GM19351 (cell line): ENCODE measurements around the gene MINDY3.
"Not testable (repeated sequence)": the region's sequence is repeated elsewhere in the genome, so short reads cannot be mapped to it uniquely, and the experiment has no call there.

Source experiments
- ATAC-seq: cut with Tn5 transposase; IDR thresholded peaks from one replicate; pipeline ENCODE4 v1.9.1; 2021; ENCODE audit warnings: mild to moderate bottlenecking, moderate library complexity; ENCODE audit not compliant: unreplicated experiment

MINDY3 gene

DNA sequence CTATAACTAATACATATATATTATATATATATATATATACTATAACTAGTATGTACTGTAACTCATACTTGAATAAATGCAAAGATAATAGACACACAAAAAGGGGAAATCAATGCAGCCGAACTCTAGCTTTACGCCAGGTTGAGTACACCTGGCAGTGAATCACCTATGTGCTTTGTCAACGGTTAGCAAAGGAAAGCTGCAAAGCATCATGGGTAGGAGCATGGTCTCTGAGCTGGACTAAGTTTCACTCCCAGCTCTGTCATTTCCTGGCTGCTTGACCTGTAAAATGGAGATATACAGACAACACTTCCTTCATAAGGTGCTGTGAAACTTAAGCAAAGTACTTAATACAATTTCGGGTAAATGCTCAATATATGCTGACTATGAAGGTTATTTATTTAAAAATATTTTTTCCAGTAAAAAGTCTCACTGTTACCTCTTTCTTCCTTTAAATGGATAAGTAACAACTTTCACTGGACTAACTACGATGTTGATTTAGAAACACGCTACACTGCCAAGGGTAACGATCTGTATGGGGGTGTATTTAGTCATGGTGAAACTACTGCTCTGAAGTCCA is 78.8 kb downstream of the MINDY3 start:
- no peak for ATAC-seq

GRCh38 chr10:15780353-15781135 is 79.8 kb downstream of the MINDY3 start:
- ATAC-seq: no peak

DNA sequence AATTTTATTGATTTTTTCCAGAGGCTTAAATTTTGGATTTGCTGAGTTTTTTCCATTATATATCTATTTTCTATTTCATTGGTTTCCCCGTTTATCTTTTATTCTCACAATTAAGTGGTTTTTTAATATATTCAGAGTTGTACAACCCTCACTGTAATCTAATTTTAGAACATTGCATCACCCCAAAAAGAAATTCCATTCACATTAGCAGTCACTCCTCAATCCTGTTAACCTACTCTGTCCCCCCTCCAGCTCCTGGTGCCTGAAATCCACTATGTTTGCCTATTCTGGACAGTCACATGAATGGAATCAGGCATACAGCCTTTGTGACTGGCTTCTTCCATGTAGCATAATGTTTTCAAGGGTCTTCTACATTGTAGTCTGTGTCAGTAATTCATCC is 84.8 kb downstream of the MINDY3 start:
- no peak for ATAC-seq

DNA sequence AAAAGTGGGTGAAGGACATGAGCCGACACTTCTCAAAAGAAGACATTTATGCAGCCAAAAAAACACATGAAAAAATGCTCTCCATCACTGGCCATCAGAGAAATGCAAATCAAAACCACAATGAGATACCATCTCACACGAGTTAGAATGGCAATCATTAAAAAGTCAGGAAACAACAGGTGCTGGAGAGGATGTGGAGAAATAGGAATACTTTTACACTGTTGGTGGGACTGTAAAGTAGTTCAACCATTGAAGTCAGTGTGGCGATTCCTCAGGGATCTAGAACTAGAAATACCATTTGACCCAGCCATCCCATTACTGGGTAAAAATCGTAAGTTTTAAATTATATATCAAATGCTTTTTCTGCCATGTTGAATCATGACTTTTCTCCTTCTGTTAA is 85.8 kb downstream of the MINDY3 start:
- ATAC-seq: not testable (repeated sequence)

DNA sequence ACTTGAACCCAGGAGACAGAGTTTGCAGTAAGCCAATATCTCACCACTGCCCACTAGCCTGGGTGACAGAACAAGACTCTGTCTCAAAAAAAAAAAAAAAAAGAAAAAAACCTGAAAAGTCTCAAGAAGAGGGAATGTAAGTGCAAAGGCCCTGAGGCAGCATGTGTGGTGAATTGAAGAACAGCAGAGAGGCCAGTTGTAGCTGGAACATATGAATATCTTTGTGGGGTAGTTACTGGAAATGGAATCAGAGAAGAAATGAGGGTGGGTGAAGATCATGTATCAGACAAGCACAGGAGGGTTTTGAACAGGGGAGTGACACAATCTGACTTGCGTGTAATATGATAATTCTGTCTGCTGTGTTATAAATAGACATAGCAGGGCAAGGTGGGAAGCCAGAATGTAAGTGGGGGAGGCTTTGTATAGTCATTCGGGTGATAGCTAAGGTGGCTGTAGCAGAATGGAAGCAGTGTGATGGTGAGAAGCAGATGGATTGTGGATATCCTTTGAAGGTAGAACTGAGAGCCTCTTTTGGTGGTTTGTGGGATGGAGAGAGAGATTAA is 95.3 kb downstream of the MINDY3 start:
- ATAC-seq: no peak

GRCh38 chr10:15763006-15763405 is 97.3 kb downstream of the MINDY3 start:
- no peak for ATAC-seq

GRCh38 chr10:15762239-15762638 is 98.1 kb downstream of the MINDY3 start:
- not testable (repeated sequence) for ATAC-seq

GRCh38 chr10:15761224-15761623 is 99.1 kb downstream of the MINDY3 start:
- not testable (repeated sequence) for ATAC-seq

GRCh38 chr10:15760681-15761080 is 99.6 kb downstream of the MINDY3 start:
- no peak for ATAC-seq

DNA sequence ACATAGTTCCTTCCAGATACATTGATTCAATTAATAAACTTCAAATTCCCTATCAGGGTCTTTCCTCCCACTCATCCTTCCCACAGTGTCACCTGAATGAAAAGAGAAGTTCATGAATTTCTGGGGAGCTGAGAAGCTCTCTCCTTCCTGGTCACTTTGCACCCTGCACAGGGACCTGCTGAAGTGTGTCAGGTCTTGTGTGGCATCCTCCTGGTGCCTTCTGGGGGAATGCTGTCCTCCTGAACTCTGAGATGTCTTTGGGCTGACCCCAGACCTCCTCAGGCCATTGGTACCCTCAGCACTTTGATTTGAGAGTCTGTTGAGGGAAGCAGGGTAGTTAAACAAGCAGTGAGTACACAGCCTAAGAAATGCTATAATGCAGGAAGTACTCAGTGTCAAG is 101.0 kb downstream of the MINDY3 start:
- no peak for ATAC-seq

GRCh38 chr10:15758618-15759017 is 101.7 kb downstream of the MINDY3 start:
- ATAC-seq: no peak

GRCh38 chr10:15754937-15755336 is 105.4 kb downstream of the MINDY3 start:
- ATAC-seq: no peak

DNA sequence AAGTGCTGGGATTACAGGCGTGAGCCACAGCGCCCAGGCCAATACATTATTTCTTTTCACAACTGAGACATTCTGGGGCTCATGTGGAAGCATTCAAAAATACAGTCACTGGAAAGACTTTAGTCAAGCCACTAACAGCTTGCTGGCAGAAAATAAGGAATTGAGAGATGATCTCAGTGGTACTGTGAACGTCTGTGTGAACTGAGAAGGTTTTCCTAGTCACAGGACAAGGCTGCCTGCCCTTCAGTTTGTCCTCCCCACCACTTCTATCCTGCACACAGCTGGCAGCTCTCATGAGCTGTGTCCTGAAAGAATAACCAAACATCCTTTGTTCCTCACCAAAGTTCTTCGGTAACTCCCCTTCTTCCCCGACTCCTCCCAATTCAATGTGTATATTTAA is 109.3 kb downstream of the MINDY3 start:
- ATAC-seq: no peak

- no peak for ATAC-seq
These were observed 112.2 kb downstream of the MINDY3 start for GRCh38 chr10:15748126-15748525.

DNA sequence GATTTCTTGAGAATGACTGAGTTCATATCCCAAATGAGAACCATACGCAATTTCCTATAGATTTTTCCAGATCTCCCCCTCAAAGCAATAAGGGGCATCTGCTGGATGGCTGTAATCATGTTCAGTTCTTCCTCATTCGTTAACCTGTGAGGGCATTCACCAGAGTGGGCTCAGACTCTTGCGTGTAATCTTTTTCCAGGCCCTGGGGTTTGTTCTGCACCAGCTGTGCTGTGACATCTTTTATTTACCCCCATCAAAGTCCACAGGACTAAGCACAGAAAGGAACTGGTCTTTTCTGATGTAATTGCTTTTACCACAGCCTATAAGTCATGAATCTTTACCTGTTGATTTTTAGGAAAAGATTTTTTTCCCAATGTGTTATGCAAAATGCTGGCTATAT is 112.7 kb downstream of the MINDY3 start:
- no peak for ATAC-seq

DNA sequence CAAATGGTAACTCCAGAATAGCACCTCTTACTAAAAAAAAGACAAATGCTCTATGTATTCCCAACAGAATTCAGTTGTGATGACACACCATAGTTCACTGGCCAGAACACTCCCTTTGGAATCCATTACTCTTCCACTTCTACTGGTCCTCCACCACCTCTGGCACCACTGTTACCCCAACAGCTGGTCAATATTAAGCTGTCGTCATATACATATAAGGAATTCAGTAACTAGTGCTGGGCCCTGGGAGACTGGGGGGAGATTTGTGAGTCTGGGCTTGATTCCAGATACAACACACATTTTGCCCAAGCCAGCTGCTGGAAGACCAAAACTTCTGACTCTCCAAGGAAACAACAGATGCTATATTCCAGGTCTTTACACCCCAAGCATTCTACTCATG is 114.6 kb downstream of the MINDY3 start:
- ATAC-seq: no peak

- ATAC-seq: peak; percentile 78
These were observed 116.0 kb downstream of the MINDY3 start for GRCh38 chr10:15744217-15744865.

GRCh38 chr10:15743443-15743842 is 116.9 kb downstream of the MINDY3 start:
- no peak for ATAC-seq

DNA sequence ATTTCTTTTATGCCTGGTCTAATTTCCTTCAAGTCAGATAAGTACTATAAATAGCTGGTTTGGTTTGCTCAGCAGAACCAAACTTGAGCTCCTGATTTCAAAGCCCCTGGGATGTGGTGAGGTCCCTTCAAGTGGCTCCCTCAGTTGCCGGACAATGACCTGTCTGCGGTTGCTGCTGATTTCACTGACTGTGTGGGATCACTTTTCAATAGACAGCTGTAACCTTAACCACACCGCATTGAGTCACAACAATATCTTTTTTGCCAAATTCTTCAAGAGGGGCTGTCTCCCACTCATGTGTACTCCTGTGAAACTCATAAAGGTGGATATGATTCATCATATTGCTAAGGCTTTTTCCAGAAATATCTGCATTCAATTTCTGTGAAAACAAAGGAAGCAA is 117.5 kb downstream of the MINDY3 start:
- no peak for ATAC-seq

GRCh38 chr10:15742102-15742501 is 118.2 kb downstream of the MINDY3 start:
- ATAC-seq: no peak

DNA sequence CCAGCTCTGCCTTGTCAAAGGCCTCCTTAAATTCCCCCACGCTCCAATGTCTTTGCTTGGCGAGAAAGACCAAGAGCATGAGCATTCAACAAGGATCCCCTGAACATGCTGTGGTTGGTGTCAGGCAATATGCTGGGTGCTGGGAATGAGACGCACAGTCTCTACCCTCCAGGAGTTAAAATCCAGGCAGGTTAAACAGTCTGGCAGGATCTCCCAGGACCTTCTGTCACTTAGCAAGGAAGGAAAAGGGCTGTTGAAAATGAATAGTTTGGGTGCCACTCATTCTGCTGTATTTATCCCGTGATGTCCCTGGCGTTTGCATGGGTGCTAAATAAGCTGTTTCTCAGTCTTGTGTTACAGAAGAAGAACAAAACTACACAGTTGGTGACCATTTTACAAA is 118.7 kb downstream of the MINDY3 start:
- ATAC-seq: no peak

DNA sequence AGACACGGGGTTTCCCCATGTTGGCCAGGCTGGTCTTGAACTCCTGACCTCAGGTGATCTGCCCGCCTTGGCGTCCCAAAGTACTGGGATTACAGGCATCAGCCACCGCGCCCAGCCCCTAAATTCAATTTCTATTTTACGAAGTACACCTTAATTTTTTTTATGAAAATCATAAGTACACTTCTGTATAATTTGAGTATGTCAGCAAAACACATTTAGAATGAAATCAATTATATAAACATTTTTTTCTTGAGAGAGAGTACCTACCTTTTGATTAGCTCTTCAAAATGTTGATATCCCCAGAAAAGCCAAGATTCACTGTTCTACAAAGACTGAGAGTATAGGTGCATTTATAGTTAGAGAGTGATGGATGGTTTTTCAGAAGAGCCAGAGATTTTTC is 120.0 kb downstream of the MINDY3 start:
- no peak for ATAC-seq
